ENCODE measurements around the gene LIFR.

- TF ChIP-seq CTCF (conservative IDR thresholded peaks at IDR 0.05; ENCODE audit: low read depth, low read length) (peak; percentile 99), POLR2A (IDR thresholded peaks at IDR 0.05; ENCODE audit: low read depth, low read length) (peak; percentile 58), USF2 (IDR thresholded peaks at IDR 0.05; ENCODE audit: low read depth, low read length) (no peak), RAD21 (IDR thresholded peaks at IDR 0.05; ENCODE audit: low read length) (peak; percentile 100), ELK1 (IDR thresholded peaks at IDR 0.05; ENCODE audit: borderline replicate concordance, low read depth, low read length) (no peak), CHD1 (IDR thresholded peaks at IDR 0.05; ENCODE audit: low read depth, low read length) (no peak; the same call in 1 of the 2 replicates), RFX5 (IDR thresholded peaks at IDR 0.05; ENCODE audit: low read depth, low read length) (no peak), BHLHE40 (IDR thresholded peaks at IDR 0.05; ENCODE audit: low read depth, low read length) (no peak), SMC3 (IDR thresholded peaks at IDR 0.05; ENCODE audit: low read depth, low read length) (peak; percentile 100), MXI1 (IDR thresholded peaks at IDR 0.05; ENCODE audit: borderline replicate concordance, low read depth, low read length) (no peak), NFE2L2 (IDR thresholded peaks at IDR 0.05; ENCODE audit: low read depth, low read length) (no peak), MAFK (IDR thresholded peaks at IDR 0.05; ENCODE audit: low read depth, low read length) (no peak)
Observed at GRCh38 chr5:38441453-38442246, 114.8 kb downstream of the LIFR start.
